ENCODE results near the gene NR2E3.

NR2E3 gene

DNA sequence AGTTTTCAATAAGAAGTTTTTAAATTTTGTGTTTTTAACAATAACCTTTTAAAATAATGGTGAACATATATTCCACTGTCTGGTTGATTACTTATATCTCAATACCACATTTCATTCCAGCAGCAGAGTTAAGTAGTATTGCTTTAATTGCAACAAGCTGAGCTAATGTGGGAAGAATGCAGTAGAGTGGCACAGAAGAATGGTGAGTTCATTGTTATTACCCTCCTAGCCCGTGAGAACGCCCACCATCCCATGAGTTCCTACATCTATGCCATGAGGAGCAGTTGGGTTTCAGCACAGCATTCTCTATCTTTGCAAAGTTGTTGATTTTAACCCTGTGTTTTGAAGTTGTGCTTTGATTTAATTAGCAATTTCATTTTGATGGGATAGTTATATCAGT lies 17.8 kb upstream of the NR2E3 start:
- DNase-seq = no peak

DNA sequence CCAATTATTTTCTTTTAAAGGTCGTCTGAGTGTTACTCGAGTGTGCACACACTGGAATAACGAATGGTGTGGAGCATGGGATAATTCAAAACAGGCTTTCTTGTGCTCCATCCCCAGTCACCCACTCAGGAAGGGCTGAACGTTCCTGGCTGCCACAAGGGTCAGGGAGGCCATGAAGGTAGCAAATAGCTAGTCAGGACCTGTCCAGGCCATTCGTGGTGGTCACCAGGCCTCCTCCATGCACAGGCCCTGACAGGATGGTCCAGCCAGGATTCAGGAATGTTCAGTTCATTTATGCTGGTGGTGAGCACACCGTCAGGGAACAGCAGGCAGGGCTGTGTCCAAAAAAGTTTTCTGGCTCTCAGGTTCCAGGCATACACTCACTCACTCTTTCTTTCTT lies 11.7 kb upstream of the NR2E3 start:
- no peak for DNase-seq

DNA sequence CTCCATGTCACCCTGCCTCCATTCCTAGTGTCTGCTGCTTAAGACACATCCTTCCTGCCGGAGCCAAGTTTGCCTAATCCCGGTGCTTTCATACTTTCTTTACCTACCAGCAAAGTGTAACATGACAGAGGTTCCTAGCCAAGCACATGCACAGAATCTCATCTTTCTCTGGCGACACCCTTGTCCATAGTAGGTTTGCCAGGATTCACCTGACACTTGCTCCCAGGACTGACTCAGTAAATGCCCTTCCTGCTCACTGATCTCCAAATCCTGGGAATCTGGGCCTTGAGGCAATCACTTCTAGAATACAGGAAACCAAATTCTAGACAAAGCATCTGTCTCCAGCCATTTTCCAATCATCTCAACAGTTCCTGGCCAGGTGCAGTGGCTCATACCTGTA lies 10.2 kb upstream of the NR2E3 start:
- no peak for DNase-seq

DNA sequence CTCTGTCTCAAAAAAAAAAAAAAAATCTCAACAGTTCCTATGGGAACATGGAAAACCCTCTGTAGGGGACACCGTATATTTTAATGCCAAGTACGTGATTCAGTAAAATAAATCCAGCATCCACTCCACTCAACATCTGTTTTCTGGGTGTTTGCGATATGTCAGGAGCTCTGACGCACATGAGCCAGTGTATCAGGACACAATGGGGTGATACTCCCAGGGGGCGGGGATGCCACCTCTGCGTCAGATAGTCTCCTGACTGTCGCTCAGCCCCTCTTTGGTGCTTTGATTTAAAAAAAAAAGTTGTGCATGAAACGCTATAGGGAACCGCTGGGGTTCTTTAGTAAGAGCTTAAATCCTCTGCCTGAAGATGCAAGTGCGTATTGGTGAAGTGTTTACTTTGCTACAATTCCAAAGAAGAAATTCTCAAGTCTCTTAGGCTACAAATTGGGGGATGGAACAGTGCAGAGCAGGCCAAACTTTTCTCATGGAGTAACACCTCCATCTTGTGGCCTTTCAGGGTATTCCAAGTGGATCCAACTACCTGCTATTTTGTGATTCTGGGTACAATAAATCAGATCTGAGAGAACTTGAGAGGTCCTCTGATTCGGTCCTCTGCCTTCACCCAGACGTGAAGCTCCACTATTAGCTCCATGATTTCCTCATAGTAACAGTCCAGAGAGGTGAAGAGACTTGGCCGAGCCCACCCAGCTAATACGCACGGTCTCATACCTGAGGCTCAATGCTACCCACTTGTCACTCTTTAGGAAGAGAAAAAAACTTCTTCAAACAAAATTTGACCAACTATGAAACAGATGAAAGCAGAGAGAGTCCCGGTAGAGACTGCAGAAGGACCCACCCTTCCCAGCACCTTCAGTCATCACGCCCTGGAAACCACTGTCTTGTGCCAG lies 9.3 kb upstream of the NR2E3 start:
- DNase-seq = no peak

DNA sequence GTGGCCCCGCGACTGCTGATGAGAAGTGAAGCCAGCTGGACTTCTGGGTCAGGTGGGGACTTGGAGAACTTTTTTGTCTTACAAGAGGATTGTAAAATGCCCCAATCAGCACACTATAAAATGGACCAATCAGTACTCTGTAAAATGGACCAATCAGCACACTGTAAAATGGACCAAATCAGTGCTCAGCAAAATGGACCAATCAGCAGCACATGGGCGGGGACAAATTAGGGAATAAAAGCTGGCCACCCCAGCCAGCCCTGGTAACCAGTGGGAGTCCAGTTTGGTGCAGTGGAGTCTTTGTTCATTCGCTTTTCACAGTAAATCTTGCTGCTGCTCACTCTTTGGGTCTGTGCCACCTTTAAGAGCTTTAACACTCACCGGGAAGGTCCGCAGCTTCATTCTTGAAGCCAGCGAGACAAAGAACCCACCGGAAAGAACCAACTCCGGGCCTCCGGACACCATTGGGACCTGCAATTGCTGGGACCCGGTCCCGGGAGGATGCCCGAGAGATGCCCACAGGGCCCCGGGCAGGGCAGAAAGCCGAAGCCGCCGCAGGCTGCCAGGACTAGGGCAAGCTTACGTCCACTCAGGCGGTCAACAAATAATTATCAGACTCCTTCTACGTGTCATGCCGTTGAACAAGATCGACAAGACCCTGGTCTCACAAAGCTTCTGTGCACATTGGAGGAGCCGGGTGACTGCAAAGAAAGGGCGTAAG lies 8.3 kb upstream of the NR2E3 start:
- DNase-seq = no peak

DNA sequence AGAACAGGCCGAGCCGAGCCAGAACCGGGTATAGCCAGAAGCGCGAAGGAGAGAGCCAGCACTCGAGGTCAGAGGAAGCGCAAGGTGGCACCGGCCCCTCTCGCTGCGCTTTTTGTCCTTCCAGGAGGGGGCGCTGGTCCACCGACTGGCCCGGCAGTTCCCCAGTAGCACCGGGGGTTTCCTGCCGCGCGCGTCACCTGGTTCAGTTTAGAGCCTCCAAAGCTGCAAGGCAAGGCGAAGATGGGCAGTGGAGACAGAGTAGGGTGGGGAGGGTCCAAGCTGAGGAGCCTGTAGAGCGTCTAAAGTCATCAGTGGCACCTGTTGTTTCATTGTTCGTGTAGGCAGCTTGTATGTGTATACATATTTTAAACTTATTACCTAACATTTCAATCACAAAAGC lies 7.6 kb upstream of the NR2E3 start:
- DNase-seq = no peak

DNA sequence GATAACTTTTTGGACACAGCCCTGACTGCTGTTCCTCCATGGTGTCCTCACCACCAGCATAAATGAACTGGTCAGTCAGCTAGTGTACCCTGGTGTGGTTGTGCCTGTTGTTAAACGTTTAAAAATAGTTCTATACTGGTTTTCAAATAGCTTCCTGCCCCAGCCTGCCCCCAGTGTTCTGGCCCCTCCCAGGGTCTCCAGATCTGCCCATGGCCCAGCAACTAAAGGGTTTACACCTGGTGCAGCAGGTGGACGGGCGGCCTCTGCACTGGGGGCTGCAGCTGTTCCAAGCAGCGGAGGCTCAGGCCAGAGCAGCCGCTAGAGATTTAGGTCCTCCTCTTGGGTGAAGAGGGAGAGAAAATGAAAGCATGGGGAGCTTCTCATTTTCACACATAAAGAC lies 6.1 kb upstream of the NR2E3 start:
- DNase-seq = no peak

DNA sequence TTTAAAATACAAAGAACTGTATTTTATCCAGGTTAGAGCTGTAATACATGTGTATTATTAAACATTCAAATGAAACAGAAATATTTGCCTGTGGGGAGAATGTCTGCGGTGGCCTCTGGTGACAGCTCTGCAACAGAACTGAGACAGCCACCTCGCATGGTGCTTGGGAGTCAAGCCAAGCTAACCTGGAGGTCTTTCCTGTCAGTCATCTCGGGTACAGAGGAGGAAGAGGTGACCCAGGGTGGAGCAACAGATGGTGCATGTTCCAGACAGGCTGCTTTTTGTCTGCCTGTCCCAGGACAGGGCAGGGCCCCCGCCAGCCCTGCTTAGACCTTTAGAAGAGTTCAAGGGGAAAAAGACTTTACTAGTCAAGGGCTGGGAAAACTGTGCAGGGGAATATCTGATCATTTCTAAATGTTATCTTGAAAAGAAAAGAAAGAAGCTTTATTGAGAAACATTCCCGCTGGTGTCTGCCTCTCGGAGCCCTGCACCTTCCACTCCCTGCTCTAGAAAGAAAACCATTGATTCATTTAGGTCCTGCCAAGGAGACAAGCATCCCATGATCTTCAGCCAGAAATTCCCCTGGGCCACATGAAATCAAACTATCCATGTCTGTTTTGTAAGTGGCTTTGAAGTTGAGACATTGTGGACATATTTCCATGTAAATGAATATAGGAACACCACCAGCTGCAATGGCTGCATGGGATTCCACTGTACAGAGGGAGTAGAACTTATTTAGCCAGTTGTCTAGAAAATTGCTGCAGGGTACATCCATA lies 5.5 kb upstream of the NR2E3 start:
- no peak for DNase-seq

DNA sequence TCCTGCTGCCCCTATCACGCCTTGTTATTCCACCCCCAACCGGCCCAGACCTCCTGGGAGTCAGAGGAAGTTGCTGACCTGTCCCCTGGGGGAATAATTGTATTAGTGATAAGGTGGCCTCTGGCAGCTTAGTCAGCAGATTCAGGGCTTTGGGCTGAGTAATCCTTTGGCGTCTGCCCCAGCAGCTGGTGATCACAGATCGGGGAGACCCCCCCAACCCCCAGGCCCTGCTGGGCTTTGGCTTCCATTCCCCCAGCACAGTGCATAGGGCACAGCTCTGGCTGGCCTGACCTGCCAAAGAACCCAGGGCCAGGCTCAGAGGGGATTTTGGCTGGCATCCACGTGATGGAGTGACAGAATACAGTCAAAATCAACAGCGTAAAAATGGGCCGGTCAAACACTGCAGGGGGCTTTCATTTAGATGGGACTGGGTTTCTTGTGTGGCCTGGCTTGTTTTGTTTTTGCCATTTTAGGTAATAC lies 3.9 kb upstream of the NR2E3 start:
- no peak for DNase-seq

DNA sequence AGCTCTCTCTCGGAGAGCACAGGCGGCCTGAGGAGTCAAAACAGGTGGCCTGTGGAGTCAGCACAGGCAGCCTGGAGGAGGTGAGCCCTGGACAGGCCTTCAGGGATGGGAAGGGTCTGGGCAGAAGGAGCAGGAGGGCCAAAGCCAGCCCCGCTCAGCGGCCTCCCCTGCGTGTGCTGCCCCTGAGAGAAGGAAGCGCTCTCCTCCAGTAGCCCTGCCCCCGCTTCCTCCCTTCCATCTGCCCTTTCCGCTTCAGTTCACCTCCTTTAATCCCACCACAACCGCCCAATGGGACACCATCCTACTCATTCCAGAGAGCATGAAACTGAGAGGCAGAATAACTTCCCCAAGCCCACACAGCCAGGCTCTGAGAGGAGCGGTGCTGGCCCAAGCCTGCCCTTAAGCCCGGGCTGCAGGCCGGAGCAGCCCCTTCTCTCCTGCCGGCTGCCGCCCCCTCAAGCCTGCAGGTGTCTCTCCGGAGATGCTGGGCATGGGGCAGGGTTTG lies 3.2 kb upstream of the NR2E3 start:
- no peak for DNase-seq

DNA sequence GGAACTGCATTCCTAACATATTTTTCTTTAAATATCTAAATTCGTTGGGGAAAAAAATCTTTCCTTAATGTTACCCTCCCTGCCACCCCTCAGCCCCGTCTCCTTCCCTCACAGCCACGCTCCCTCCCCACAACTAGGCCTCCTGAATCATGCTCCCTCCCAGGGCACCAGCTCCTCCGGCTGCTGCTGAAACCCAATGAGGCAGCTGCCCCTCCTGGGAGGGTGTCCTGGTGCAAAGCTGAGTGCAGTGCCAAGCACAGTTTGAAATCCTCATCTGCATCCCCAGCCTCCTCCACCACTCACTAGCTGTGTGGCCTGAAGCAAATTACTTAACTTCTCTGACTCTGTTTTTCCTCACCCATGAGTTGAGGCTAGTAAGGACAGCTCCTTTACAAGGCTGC lies 2.7 kb upstream of the NR2E3 start:
- DNase-seq = no peak

DNA sequence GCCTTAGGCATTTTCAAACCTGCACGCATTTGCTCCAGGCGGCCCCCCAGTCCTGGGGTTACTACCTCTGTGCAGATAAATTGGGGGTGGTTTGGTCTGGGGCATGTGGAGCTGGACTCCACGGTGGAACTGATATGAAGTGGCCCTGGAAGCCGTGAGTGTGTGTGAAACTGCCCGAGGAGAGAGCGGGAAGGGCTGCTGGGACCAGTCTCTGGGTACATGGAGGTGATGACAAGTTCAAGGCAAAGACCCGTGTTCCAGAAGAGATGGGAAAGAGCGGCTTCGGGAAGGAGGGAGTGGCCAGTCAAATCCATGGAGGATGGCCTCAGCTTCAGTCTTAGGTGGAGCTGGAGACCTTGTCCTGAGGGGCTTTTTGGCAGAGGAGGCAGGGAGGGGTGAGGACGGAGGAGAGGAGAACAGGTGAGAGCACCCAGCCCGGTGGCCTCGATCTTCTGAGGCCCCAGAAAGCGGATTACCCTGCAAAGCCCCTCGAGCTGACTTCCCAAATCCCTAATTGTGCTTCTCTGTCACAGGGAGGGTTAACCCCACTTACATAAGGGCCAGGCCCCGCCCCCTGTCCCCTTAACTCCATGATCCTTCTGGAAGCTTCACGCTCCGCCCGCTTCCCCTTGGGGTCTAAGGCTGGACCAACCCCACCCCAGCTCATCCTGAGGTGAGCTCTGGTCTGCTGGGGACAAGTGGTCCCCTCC lies 1.9 kb upstream of the NR2E3 start:
- DNase-seq = no peak

DNA sequence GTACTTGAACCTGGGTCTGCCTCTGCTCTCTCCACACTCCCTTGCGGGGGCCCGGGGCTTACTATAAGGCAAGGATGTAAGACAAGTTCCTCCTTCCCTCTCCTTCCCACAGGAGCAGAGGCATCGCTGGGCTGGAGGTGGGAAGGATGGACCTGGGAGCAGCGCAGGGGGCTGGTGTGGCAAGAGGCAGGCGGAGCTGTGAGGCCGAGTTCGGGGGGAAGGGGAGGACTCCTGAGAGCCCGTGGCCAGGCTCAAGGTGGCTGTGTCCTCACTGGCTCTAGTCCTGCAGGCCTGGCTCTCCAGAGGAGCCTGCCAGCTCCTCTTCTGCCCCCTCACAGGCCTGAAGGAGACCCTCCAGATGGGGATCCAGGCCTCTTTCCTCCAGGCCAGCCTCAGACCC lies 1.0 kb upstream of the NR2E3 start:
- DNase-seq = no peak

DNA sequence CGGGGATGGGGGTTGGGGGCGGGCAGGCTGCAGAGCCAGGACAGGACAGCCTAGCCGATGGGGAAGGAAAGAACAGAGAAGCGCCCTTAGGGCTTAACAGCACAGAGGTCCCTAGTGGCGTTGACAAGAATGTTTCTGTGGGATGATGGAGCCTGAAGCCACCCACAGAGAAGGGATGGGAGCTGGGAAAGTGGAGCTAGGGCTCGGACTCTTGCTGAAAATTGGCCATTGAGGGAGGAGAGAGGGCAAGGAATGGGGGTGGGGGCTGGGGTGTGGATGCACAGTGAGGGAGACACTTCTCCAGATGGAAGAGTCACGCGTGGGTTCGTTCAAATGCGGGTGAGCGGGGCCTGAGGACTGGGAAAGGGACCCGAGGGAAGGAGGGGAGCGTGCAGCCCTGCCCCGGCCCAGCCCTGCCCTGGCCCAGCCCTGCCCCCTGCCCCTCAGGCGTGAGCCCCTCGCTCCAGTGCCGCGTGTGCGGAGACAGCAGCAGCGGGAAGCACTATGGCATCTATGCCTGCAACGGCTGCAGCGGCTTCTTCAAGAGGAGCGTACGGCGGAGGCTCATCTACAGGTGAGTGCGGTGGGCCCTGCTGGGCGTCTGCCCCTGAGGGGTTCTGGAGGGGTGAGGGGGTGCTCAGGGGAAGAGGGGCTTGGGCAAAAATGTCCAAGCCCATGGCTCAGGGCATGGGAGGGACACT lies 832 bp downstream of the NR2E3 start:
- DNase-seq = no peak

DNA sequence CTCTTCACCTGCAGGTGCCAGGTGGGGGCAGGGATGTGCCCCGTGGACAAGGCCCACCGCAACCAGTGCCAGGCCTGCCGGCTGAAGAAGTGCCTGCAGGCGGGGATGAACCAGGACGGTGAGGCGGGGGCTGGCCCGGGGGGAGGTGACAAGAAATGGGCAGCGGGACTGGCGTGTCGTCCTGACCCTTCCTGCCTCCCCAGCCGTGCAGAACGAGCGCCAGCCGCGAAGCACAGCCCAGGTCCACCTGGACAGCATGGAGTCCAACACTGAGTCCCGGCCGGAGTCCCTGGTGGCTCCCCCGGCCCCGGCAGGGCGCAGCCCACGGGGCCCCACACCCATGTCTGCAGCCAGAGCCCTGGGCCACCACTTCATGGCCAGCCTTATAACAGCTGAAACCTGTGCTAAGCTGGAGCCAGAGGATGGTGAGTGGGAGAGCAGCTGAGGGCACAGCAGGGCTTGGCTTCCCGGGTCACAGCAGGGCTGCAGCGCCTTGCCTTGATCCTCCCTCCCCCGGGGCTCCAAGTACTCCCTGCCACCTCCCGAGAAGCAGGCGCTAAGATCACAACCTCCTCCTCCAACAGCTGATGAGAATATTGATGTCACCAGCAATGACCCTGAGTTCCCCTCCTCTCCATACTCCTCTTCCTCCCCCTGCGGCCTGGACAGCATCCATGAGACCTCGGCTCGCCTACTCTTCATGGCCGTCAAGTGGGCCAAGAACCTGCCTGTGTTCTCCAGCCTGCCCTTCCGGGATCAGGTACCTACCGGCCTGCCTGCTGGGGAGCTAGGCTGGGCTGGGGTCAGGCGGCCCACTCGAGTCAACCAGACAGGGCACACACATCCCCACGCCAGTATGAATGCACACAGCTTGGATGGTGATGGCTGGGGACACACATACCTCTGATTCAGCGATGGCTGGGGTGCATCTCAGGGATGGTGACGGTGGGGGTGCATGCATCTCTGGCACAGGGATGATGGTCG lies 1.7 kb downstream of the NR2E3 start:
- DNase-seq = no peak

DNA sequence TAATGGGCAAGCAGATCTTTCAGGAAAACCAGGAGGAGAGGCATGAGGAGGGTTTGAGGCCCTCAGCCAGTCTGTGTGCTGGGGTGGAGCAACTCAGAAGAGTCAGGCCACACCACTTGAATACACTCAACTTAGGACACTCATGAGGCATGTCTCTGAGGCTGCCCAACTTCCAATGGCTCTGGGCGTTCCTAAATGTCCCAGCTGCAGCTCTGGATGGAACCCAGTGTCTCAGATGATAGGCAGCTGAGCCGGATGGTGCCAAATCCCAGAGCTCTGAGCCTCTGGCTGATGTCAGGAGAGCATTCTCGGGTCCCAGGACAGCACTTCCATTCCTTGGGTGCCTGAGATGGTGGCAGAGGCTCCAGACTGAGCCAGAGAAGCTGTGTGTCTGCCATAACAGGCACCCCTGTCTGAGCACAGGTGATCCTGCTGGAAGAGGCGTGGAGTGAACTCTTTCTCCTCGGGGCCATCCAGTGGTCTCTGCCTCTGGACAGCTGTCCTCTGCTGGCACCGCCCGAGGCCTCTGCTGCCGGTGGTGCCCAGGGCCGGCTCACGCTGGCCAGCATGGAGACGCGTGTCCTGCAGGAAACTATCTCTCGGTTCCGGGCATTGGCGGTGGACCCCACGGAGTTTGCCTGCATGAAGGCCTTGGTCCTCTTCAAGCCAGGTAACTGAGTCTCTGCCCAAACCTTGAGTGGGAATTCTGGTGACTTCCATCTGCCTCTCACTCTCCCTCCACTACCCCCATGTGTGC lies 2.8 kb downstream of the NR2E3 start:
- no peak for DNase-seq

DNA sequence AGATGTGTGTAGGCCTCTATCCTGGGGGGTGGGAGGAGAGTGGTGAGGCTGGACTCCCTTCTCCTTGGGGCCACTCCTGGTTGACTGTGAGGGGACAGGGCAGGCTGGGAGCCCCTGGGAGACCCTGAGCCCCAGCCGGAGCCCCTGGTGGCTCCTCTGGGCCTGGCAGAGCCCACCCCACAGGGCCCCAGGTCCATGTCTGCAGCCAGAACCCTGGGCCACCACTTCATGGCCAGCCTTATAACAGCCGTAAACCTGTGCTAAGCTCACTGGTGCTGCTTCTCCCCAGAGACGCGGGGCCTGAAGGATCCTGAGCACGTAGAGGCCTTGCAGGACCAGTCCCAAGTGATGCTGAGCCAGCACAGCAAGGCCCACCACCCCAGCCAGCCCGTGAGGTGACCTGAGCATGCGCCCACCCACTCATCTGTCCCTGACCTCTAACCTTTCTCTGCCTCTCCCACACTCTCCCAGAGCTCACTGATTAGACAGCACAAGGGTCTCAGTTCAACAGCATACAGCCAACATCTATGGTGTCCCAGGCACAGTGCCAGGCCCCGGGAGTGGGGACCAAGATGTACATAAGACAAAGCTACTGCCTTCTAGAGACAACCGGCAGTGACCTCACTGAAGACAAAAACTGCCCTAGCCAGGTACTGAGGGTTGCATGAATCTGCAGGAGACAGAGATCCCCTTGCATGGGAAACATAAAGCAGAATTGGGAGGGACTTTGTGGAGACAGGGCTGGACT lies 3.5 kb downstream of the NR2E3 start:
- no peak for DNase-seq

DNA sequence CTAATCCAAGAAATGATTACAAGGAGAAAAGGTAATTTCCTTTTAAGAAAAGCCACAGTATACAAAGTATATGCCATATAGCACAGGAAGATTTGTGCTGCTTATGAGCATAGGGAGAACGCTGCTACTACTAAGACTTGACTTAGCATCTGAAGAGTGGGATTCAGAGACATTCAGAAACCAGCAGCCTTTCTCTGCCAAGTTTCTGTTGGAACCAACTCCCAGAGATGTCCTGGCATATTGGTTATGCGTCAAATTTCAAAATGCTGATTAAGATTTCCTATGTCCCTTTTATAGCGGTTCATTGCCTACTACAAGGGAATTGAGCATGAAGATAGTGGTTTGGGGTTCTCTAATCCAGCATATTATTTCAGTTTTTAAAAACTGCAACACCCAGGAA lies 4.9 kb downstream of the NR2E3 start:
- DNase-seq = no peak

DNA sequence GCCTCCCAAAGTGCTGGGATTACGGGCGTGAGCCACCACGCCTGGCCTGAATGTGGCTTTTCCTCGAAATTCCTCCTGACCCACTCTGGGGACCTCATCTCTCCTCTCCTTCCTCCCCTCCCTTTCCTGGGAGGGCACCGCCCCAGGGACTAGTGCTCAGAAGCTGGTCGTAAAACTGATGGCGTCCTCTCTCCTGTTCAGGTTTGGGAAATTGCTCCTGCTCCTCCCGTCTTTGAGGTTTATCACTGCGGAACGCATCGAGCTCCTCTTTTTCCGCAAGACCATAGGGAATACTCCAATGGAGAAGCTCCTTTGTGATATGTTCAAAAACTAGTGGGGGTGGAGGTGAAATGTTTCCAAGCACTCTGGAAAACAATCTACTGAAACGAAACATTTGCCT lies 7.0 kb downstream of the NR2E3 start:
- no peak for DNase-seq

Data from effector CD8-positive, alpha-beta T cell (primary cell).